K562 (cell line): Measurements from ENCODE around the gene ANXA9. TPM values are rescaled to one million over a fixed set of nuclear protein-coding genes. Genes with fewer than 3 reads are reported as not detected.

Experiments used
- ARID3B ChIP-seq: fragments of 250-450 bp; sonication (Bioruptor Pico); IDR thresholded peaks from 2 replicates; pipeline ENCODE4 v1.4.0; 2020; ENCODE audit warnings: borderline replicate concordance
- CBX1 ChIP-seq: sonication (generic); IDR thresholded peaks from 2 replicates; pipeline ENCODE4 v1.6.1; 2016; ENCODE audit warnings: antibody characterized with exemption, low read depth, mild to moderate bottlenecking
- GTF2A2 ChIP-seq: IDR thresholded peaks from 2 replicates; pipeline ENCODE4 v1.6.1; 2016; ENCODE audit warnings: mild to moderate bottlenecking, missing genetic modification characterization, missing compliant biosample characterization
- PHB ChIP-seq: fragments of 250-450 bp; sonication (Bioruptor Pico); IDR thresholded peaks from 2 replicates; pipeline ENCODE4 v1.5.0; 2021
- RAD51 ChIP-seq: fragments of 450-650 bp; IDR thresholded peaks from 2 replicates; pipeline ENCODE4 v1.7.1; 2016; ENCODE audit warnings: low read depth, mild to moderate bottlenecking, borderline replicate concordance
- RBBP5 ChIP-seq: fragments of 200-600 bp; sonication (generic); IDR thresholded peaks from 2 replicates; pipeline ENCODE4 v1.6.1; 2012; ENCODE audit warnings: borderline replicate concordance, mild to moderate bottlenecking, low read length, control low read depth, inconsistent platforms; ENCODE audit not compliant: insufficient read depth, poor library complexity, severe bottlenecking
- SRSF3 ChIP-seq: fragments of 200-400 bp; formaldehyde crosslinking; IDR thresholded peaks from 2 replicates; pipeline ENCODE4 v1.6.1; 2016; ENCODE audit warnings: mild to moderate bottlenecking, low read length, moderate library complexity; ENCODE audit not compliant: insufficient read depth
- ZNF655 ChIP-seq: fragments of 250-450 bp; sonication (Bioruptor Pico); IDR thresholded peaks from 2 replicates; pipeline ENCODE4 v1.5.0; 2021
- polyA plus RNA-seq, 8 experiments: library from polyadenylated mRNA; depleted of rRNA in 4 of 8; stranded (reverse) in 5 of 8; unstranded in 3 of 8; fragments of >200 nt; fragmentation: Nextera tagmentation in 2 of 8; fragmentation: Illumina TruSeq in 1 of 8; extraction: Ambion mirVana in 2 of 8; extraction: Trizol in 1 of 8; gene quantifications; 2 replicates each; pipeline versions ENCODE4 v1.2.1 to v1.2.3, GENCODE V29; 2011 to 2014; ENCODE audit warnings: inconsistent platforms in 1 of 8, missing spikeins in 1 of 8
- total RNA-seq, 7 experiments: library from RNA; depleted of rRNA in 6 of 7; stranded (reverse); fragments of >200 nt in 6 of 7; fragmentation: Illumina TruSeq in 2 of 7; extraction: Trizol in 2 of 7; gene quantifications; 2 replicates each; pipeline versions ENCODE4 v1.2.1 to v1.2.3, GENCODE V29; 2011 to 2021; ENCODE audit warnings: low replicate concordance in 1 of 7
- TF ChIP-seq, protein P1 (sequence below): sonication (generic); formaldehyde crosslinking; IDR thresholded peaks from 2 replicates; pipeline ENCODE4 v1.5.0; 2020; ENCODE audit warnings: missing genetic modification reagents
- TF ChIP-seq, protein P2 (sequence below), 3 experiments: fragments of 200-800 bp in 1 of 3; sonication (Bioruptor generic) in 1 of 3; sonication (generic) in 1 of 3; formaldehyde crosslinking in 1 of 3; IDR thresholded peaks; 2 replicates each; pipeline versions ENCODE4 v1.6.1 to v1.8.0; 2016 to 2022; ENCODE audit warnings: mild to moderate bottlenecking in 2 of 3, missing compliant biosample characterization in 2 of 3, missing genetic modification characterization in 2 of 3, missing genetic modification reagents in 1 of 3
- TF ChIP-seq, protein P3 (sequence below): sonication (generic); formaldehyde crosslinking; IDR thresholded peaks from 2 replicates; pipeline ENCODE4 v1.8.0; 2022; ENCODE audit warnings: mild to moderate bottlenecking, missing genetic modification reagents, borderline replicate concordance
- TF ChIP-seq, protein P4 (sequence below): fragments of 450-650 bp; IDR thresholded peaks from 2 replicates; pipeline ENCODE4 v1.6.1; 2016

The ANXA9 gene
- total and polyA plus RNA-seq, 9 of the 15 experiments (the other 6 are each of a cell fraction or from before 2014, with no cell fraction given), result 0.24 to 1.6 (median 0.57) TPM

DNA sequence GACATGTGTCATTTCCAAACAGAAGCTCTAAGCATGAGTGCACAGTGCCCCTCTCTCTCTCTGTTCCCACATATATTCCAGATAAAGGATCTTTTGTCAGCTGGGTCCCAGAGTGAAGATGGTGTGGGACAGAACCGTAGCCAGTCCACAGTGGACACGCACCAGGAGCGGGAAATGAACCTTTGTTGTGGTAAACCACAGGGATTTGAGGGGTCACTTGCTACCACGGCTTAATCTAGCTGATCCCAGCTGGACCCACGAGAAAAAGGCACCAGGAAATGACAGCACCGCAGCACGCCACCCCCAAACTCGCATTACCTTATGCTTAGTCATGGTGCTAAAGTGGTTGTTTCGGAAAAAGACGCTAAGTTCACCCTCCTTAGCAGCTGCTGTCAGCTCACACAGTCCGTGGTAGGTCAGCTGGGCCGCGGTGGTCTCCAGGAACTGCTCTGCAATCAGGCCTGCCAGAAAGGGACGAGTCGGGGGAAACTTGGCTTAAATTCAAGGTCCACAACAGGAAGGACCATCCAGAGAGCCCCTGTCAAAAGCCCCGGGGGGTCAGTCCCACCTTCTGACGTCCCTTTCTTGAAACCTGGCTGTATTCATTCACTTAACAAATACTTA, 17.1 kb downstream of the ANXA9 start (continued):
- TF ChIP-seq, protein P1, sequence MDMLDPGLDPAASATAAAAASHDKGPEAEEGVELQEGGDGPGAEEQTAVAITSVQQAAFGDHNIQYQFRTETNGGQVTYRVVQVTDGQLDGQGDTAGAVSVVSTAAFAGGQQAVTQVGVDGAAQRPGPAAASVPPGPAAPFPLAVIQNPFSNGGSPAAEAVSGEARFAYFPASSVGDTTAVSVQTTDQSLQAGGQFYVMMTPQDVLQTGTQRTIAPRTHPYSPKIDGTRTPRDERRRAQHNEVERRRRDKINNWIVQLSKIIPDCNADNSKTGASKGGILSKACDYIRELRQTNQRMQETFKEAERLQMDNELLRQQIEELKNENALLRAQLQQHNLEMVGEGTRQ (CRISPR knock-in tag), result no peak
- TF ChIP-seq RBBP5, result peak; percentile 54
- no peak for TF ChIP-seq ZNF655 (CRISPR knock-in tag)
- no peak for TF ChIP-seq RAD51
- no peak for TF ChIP-seq SRSF3
- no peak for TF ChIP-seq CBX1
- TF ChIP-seq GTF2A2, result no peak
- TF ChIP-seq, protein P2, sequence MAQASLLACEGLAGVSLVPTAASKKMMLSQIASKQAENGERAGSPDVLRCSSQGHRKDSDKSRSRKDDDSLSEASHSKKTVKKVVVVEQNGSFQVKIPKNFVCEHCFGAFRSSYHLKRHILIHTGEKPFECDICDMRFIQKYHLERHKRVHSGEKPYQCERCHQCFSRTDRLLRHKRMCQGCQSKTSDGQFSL (CRISPR knock-in tag; IDR thresholded peaks at IDR 0.05), result no peak
- TF ChIP-seq, protein P2 (tag; IDR thresholded peaks at IDR 0.05), result no peak
- TF ChIP-seq, protein P3, sequence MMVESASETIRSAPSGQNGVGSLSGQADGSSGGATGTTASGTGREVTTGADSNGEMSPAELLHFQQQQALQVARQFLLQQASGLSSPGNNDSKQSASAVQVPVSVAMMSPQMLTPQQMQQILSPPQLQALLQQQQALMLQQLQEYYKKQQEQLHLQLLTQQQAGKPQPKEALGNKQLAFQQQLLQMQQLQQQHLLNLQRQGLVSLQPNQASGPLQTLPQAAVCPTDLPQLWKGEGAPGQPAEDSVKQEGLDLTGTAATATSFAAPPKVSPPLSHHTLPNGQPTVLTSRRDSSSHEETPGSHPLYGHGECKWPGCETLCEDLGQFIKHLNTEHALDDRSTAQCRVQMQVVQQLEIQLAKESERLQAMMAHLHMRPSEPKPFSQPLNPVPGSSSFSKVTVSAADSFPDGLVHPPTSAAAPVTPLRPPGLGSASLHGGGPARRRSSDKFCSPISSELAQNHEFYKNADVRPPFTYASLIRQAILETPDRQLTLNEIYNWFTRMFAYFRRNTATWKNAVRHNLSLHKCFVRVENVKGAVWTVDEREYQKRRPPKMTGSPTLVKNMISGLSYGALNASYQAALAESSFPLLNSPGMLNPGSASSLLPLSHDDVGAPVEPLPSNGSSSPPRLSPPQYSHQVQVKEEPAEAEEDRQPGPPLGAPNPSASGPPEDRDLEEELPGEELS (CRISPR knock-in tag), result no peak
- TF ChIP-seq PHB (CRISPR knock-in tag), result no peak
- no peak for TF ChIP-seq ARID3B (CRISPR knock-in tag)
- TF ChIP-seq, protein P4, sequence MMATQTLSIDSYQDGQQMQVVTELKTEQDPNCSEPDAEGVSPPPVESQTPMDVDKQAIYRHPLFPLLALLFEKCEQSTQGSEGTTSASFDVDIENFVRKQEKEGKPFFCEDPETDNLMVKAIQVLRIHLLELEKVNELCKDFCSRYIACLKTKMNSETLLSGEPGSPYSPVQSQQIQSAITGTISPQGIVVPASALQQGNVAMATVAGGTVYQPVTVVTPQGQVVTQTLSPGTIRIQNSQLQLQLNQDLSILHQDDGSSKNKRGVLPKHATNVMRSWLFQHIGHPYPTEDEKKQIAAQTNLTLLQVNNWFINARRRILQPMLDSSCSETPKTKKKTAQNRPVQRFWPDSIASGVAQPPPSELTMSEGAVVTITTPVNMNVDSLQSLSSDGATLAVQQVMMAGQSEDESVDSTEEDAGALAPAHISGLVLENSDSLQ, result peak; percentile 32; the same call in 1 of the 2 replicates
